Measurements from ENCODE around the gene PLEKHA7. TPM values are rescaled to one million over a fixed set of nuclear protein-coding genes. Genes with fewer than 3 reads are reported as not detected.

The PLEKHA7 gene
- total and polyA plus RNA-seq, 2 of the 4 experiments (the other 2 are of a cell fraction): 0.12 TPM; not detected in 1

DNA sequence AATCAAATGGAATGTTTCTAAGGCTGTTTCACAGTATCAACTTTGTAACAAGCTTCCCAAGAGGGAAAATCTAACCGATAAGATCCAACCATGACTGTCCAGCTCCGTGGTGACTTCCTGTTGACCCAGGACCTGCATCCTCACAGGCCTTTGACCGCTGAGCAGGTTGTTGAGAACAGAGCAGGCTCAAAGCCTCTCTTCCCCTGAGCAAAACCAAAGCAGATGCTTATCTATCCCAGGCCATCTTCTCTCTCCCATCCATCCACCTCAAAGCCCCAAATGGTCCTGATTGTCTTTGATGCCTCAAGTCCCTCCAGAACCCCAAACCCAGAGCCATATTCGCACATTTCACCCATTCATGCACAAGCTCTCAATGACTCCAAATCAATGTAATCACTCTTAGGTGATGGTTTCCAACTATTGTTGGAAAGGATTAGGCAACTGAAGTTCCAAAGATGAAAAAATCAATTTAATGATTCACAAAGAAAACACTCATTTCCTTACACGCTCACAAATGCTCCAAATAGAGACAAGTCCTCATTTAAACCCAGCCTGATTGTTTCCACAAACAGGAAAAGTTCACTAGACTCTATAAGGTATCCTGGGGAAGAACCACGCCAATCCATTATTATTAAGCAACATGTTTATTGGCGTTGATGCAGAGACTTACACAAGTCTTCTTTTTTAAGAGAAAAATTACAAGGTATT is 227.0 kb downstream of the PLEKHA7 start:
- Histone ChIP-seq H3K18ac (ENCODE audit: low read depth, low read length) (no peak overlapping the region), H3K23ac (ENCODE audit: low read depth, low read length) (no peak overlapping the region), H4K91ac (ENCODE audit: insufficient read depth, low read depth, low read length) (no peak overlapping the region), H3K4me3 (ENCODE audit: insufficient read depth, low read depth, low read length) (no peak overlapping the region), H3K79me1 (ENCODE audit: low read depth in 1 of 2, low read length in 2 of 2) (no peaks in the 10 kb centered on the region), H2BK120ac (ENCODE audit: low read depth, low read length) (no peak overlapping the region), H3K9me1 (ENCODE audit: insufficient read depth, low read length) (peaks cover 7% of the 10 kb centered on the region), H3K56ac (ENCODE audit: extremely low read depth, insufficient read depth, low read length) (no peak overlapping the region), H3K9ac (ENCODE audit: low read depth, low read length) (no peak overlapping the region), H3K14ac (replicated peaks; ENCODE audit: low read depth, low read length) (no peak overlapping the region), H3K27ac (ENCODE audit: insufficient read depth, low read length) (no peak overlapping the region), H3K36me3 (ENCODE audit: control insufficient read depth, insufficient read depth, low read length) (no peaks in the 10 kb centered on the region), H2BK5ac (ENCODE audit: low read depth, low read length, poor library complexity, severe bottlenecking) (no peak overlapping the region), H2BK20ac (ENCODE audit: low read depth, low read length) (no peak overlapping the region), H2AK9ac (replicated peaks; ENCODE audit: low read depth, low read length, poor library complexity) (no peak overlapping the region), H4K5ac (ENCODE audit: low read depth, low read length) (no peak overlapping the region), H4K20me1 (ENCODE audit: insufficient read depth, low read length) (no peaks in the 10 kb centered on the region), H4K8ac (ENCODE audit: low read depth in 2 of 2, low read length in 2 of 2) (no peak overlapping the region), H2AK5ac (ENCODE audit: low read depth, low read length) (no peak overlapping the region), H3K4me1 (ENCODE audit: control insufficient read depth, insufficient read depth, low read length) (peaks cover 6% of the 10 kb centered on the region), H2BK15ac (ENCODE audit: low read depth, low read length) (no peak overlapping the region), H3K4me2 (ENCODE audit: low read depth, low read length) (no peak overlapping the region), H3K4ac (ENCODE audit: low read depth, low read length) (no peak overlapping the region), H3K9me3 (ENCODE audit: control insufficient read depth, insufficient read depth, low read length) (no peaks in the 10 kb centered on the region), H2AFZ (replicated peaks; ENCODE audit: low read length, poor library complexity) (no peak overlapping the region), H3K27me3 (ENCODE audit: control insufficient read depth, insufficient read depth, low read length) (no peaks in the 10 kb centered on the region)
- intact Hi-C loops (cut with micrococcal nuclease) (loop anchor here (5.0 to 10.0 kb wide), 3 partner anchors 95 to 718 kb away; no protein-coding TSS in a partner anchor), dilution Hi-C loops (cut with HindIII; ENCODE audit: low sequenced_read_pairs, unreplicated experiment) (no loop called here), in situ Hi-C loops (cut with MboI; ENCODE audit: low sequenced_read_pairs) (loop anchor here (10.0 kb wide), 1 partner anchor 278 kb away; no protein-coding TSS in a partner anchor)
- ChIA-PET CTCF (interaction anchor here (0.7 to 2.3 kb wide), 3 partner anchors 14 to 830 kb away, joined by 3 to 7 read pairs (median 6); no protein-coding TSS in a partner anchor), POLR2A (ENCODE audit: unreplicated experiment) (no interaction called here)
- peak; percentile 23 for DNase-seq
- WGBS, 2 experiments (ENCODE audit: extremely low coverage in 2 of 2, insufficient read length in 1 of 2): no CpG with 5 or more reads among the region's 7 CpGs
- TF ChIP-seq CEBPB (IDR thresholded peaks at IDR 0.05; ENCODE audit: low read depth, low read length): peak; percentile 47; the same call in 1 of the 2 replicates
- no peak for TF ChIP-seq MAFK (IDR thresholded peaks at IDR 0.05; ENCODE audit: low read depth, low read length)
- ATAC-seq (ENCODE audit: low read depth): no peak
- BruUV-seq (replicated peaks): no TSS peak
